HG03457 (cell line): ENCODE results near the gene CBFA2T2.
"Not testable (repeated sequence)": the region's sequence is repeated elsewhere in the genome, so short reads cannot be mapped to it uniquely, and the experiment has no call there.

Source experiments
- ATAC-seq: cut with Tn5 transposase; IDR thresholded peaks from one replicate; pipeline ENCODE4 v1.9.1; 2021; ENCODE audit warnings: moderate number of reproducible peaks; ENCODE audit not compliant: unreplicated experiment

The CBFA2T2 gene

GRCh38 chr20:33541797-33542196 is 51.9 kb downstream of the CBFA2T2 start:
- ATAC-seq: no peak

- ATAC-seq: no peak
Measured at GRCh38 chr20:33545763-33546162, 55.9 kb downstream of the CBFA2T2 start.

- no peak for ATAC-seq
Measured at GRCh38 chr20:33549229-33549999, 59.5 kb downstream of the CBFA2T2 start.

GRCh38 chr20:33551778-33552177 is 61.9 kb downstream of the CBFA2T2 start:
- no peak for ATAC-seq

- no peak for ATAC-seq
Measured at GRCh38 chr20:33552519-33552918, 62.6 kb downstream of the CBFA2T2 start.

- no peak for ATAC-seq
Measured at GRCh38 chr20:33553516-33553915, 63.6 kb downstream of the CBFA2T2 start.

- peak; percentile 85 for ATAC-seq
Measured at GRCh38 chr20:33554914-33555420, 65.1 kb downstream of the CBFA2T2 start.

DNA sequence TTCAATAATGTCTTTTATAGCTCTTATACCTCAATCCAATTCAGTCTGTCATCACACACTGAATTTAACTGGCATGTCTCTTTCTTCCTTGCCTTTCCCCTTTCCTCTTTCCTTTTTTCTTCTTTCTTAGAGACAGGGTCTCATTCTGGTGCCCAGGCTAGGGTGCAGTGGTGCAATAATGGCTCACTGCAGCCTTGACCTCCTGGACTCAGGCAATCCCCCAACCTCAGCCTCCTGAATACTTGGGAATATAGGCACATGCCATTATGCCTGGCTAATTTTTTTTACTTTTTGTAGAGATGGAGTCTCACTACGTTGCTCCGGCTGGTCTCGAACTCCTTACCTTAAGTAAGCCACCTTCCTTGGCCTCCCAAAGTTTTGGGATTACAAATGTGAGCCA is 65.9 kb downstream of the CBFA2T2 start:
- no peak for ATAC-seq

DNA sequence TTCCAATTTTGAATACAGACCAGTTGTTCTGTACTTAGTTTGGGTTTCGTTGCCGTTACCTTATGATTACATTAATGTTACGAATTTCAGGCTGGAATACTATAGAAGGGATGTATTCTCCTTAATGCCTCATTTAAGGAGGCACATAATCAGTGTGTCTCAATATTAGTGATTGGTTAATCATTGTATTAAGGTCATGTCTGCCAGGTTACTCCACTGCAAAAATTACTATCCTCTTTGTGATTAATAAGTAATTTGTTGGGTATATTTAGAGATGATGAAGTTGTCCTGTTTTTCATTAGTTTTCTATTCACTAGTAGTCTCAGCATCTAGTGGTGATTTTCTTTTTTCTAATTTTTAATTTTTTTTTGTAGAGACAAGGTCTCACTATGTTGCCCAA is 66.3 kb downstream of the CBFA2T2 start:
- no peak for ATAC-seq

DNA sequence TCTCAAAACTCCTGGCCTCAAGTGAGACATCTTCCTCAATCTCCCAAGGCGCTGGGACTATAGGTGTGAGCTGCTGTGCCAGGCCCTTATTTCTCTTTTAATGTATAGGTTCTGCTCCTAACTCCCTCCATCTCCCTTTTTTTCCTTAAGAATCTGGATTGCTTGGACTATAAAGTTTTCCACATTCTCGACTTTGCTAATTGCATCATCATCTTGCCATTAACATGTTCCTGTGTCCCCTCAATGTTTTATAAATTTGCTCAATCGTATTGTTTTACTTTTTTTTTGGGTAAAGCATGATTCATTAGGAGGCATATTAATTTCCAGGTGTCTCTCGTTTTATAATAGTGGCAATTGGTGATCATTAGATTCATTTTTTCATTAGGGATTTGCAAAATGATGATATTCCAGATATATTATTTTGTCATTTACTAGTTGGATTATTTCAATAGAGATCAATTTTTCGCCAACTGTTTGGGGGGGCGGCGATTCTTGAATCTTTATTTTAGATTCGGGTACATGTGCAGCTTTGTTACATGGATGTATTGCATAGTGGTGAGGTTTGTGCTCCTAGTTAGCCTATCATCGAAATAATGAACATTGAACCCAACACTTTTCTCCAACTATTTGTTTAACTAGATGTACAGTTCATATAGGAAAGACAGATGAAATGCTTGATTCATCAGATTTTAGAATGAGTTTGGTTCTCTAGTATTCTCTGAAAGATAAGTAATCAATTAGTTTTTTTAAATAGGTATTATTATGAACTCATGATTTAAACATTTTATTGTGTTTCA is 68.7 kb downstream of the CBFA2T2 start:
- ATAC-seq: no peak

DNA sequence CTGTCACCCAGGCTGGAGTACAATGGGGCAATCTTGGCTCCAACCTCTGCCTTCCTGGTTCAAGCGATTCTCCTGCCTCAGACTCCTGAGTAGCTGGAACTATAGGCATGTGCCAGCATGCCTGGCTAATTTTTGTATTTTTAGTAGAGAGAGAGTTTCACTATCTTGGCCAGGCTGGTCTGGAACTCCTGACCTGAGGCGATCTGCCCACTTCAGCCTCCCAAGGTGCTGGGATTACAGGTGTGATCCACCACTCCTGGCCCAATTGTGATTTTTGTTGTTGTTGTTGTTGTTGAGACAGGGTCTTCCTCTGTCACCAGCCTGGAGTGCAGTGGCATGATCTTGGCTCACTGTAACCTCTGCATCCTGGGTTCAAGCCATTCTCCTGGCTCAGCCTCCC is 69.3 kb downstream of the CBFA2T2 start:
- no peak for ATAC-seq

DNA sequence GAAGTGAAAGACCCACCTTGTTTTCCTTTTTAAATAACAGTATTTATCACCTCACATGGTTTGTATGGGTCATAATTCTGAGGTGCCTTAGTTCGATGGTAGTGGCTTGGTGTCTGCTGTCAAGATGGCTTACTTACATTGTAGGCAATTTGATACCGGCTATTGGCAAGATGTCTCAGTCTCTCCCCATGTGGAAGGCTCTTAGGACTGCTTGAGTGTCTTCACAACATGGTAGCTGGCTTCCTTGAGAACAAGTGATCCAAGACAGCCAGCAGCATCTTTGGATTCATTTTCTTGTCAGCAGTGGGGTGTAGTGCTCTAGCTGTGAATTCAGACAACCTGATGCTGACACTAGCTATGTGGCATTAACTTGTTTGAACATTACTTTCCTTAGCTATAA is 70.1 kb downstream of the CBFA2T2 start:
- ATAC-seq: no peak

DNA sequence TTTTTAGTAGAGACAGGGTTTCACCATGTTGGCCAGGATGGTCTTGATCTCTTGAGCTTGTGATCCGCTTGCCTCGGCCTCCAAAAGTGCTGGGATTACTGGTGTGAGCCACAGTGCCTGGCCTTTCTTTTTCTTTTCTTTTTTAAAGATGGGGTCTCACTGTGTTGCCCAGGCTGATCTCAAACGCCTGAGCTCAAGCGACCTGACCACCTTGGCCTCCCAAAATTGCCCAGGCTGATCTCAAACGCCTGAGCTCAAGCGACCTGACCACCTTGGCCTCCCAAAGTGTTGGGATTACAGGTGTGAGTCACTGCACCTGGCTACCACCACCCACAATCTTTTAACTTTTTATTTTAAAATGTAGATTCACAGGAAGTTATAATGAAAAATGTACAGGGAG is 71.2 kb downstream of the CBFA2T2 start:
- ATAC-seq: not testable (repeated sequence)

- ATAC-seq: no peak
Measured at GRCh38 chr20:33561692-33562601, 72.1 kb downstream of the CBFA2T2 start.

GRCh38 chr20:33563788-33564187 is 73.9 kb downstream of the CBFA2T2 start:
- no peak for ATAC-seq

DNA sequence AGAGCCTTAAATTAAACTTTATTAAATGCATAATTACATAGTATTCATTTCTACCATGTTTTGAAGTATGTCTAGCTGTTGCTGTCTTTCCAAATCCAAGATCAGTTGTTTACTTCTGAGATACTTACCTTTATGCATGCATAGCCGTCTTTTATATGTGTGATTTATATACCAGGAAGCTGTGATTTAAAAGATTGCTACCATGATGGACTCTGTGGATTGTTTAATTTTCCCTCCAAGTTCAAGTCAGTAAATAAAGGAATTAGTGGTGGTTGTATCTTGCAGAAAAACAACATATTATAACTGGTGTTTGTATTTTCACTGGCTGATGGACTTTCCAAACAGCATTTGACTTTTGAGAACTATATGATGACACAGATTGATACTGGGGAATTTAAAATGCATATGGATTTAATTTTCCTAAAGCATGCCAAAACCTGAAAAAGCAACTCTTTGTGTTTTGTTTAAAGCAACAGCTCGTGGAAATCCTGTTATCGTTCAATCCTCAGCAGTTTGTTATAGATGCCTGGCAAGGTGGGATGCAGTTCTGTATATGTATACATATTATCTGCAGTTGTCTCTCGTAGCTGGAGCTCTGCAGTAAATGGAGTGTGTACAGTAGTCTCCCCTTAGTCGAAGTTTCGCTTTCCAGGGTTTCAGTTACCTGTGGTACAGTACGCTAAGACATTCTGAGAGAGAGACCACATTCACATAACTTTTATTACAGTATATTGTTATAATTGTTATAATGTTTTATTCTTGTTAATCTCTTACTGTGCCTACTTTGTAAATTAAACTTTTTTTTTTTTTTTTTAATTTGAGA is 77.1 kb downstream of the CBFA2T2 start:
- no peak for ATAC-seq

DNA sequence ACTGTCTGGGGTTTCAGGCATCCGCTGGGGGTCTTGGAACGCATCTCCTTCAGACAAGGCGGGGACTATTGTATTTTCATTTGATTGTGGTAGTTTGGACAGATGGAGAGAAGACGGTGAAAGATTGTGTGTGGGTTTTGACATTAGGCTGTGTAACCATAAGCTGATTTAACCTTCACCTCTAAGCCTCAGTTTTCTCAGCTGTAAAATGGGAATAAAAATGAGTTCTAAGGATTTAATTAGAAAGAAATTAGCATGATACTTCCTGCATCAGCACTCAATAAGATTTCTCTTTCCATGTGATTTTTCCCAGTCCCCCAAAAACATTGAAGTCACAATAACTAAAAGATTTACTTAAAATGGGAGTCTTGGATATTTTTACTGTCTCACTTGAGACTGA is 78.1 kb downstream of the CBFA2T2 start:
- ATAC-seq: no peak

DNA sequence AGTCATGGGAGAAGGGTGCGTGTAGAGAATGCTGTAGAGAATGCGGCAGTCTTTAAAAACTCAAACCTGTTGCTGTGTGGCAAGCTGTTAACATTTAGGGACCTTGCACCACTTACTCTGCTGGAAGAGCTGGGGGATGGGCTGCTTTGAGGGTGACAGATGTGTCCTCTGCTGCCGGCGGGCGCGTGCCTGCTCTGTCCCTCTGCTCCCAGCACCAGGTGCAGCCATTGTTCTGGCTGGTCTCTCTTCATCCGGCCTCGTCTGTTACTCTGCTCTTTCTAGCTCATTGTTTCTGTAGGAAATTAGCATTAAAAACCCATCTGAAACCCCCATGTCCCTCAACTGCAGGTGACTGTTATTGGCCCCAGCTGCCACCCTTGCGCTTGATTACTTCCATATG is 78.5 kb downstream of the CBFA2T2 start:
- no peak for ATAC-seq

DNA sequence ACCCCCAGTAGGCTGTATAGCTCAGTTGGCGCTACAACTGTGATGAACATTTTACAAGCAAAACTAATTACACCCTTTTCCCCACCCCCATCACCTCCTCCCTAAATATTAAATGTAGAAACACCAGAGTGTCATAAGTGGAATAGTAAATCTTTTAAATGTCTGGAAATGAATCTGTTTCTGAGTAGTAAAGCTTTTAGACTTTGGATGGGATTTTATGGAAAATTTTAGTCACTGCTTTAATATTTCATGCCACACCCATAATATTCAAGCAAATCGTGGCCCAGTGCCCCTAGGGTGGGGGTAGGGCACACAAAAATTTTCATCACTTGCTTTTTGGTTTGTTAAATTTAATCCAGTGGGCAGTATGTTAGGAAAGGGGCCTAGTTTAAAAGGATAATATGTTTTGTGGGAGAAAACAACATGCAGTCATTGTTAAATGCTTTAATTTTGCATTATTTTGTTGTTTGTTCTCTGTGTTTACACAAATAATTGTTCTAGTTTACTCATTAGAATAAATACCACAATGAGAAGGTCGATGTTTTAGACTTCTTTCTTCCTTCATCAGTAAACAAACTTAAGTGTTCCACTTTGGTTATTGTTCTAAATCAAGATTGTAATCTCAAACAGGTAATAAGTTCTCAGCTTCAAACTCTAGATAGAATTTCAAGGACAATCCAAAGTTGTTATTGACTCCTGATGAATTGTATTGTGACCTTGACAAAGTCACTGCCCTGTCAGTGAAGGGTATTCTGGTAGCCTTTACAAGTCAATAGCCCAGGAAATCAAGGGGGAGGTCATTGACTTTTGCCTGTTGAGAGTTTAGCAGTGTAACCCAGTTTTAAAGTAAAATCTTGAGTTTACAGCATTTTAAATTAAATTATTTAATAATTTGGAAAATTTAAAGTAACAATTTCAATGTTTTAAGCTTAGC is 79.2 kb downstream of the CBFA2T2 start:
- ATAC-seq: no peak
